NCI-H2227 treated with DMSO at 0.1 percent for 48 hours (cell line): ENCODE measurements around the gene RPH3AL.
"Not testable (repeated sequence)": the region's sequence is repeated elsewhere in the genome, so short reads cannot be mapped to it uniquely, and the experiment has no call there.

ENCODE experiments used
- DNase-seq: peaks from one replicate; lab custom pipeline; 2025; lab: John Stamatoyannopoulos, UW

Gene RPH3AL

GRCh38 chr17:379531-380465 lies 27.2 kb upstream of the RPH3AL start:
- no peak for DNase-seq

DNA sequence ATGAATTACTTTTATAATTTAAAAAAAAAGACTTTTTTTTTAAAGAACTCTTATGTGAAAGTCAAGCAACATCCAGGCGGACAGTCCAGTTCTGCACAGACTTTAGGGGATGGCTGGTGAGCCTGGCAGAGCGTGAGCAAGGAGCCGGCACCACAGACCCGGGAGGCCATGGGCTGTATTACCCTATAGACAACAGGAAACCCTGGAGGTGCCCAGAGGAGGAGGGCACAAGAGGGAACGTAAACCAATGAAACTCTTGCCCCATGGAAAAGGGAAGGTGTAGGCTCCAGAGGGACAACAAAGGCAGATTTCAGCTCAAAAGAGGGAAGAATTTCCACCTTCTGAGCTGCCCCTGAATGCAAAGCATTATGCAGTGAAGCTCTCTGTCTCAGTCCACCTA lies 25.5 kb upstream of the RPH3AL start:
- DNase-seq = no peak

DNA sequence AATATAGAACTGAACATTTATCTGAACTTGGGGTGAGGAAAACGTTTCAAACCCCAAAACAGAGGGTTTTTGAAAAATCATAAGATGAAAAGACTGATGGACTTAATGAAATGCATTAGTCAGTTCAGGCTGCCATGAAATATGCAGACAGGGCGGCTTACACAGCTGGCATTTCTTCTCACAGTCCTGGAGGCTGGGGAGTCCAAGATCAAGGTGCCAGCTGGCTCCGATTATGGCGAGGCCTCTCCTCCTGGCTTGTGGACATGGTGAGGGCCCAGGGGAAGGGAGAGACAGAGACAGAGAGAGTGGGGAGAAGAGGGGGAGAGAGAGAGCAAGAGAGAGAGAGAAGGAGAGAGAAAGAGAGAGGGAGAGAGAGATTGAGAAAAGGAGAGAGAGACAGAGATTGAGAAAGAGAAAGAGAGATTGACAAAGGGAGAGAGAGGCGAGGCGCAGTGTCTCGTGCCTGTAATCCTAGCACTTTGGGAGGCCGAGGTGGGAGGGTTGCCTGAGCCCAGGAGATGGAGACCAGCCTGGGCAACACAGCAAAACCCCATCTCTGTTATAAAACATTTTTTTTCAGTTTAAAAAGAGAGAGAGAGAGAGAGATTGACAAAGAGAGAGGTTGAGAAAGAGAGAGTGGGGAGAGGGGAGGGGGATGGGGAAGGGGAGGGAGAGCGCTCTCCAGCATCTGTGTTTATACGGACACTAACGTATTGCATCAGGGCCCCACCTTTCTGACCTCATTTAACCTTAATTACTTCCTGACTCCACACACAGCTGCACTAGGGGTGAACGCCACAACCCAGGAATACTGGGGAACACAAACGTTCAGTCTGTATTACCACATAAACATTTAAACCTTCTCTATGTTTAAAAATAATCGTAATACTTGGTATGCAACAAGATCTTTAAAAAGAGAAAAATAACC lies 24.6 kb upstream of the RPH3AL start:
- DNase-seq = no peak

- no peak for DNase-seq
Measured at GRCh38 chr17:373613-374230, 21.1 kb upstream of the RPH3AL start.

- no peak for DNase-seq
Measured at GRCh38 chr17:372157-373152, 19.8 kb upstream of the RPH3AL start.

DNA sequence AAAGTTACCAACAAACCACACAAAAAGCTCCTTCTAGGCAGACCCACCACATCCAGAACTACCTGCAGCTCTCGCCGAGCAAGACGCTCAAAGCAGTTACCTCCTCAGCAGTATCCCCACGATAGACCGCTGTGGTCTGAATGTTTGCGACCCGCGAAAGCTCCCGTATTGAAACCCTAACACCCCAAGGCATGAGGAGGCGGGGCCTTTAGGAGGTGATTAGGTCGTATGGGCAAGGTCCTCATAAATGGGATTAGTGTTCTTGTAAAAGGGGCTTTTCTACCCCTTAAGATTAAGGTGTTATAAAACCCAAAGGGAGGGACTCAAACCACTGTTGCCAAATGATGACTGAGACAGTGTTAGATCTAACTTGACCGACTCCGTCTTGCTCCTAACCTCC lies 19.0 kb upstream of the RPH3AL start:
- no peak for DNase-seq

- not testable (repeated sequence) for DNase-seq
Measured at GRCh38 chr17:367656-368055, 15.0 kb upstream of the RPH3AL start.

- DNase-seq = not testable (repeated sequence)
Measured at GRCh38 chr17:366657-367615, 14.3 kb upstream of the RPH3AL start.

GRCh38 chr17:364766-365165 lies 12.2 kb upstream of the RPH3AL start:
- DNase-seq = no peak

DNA sequence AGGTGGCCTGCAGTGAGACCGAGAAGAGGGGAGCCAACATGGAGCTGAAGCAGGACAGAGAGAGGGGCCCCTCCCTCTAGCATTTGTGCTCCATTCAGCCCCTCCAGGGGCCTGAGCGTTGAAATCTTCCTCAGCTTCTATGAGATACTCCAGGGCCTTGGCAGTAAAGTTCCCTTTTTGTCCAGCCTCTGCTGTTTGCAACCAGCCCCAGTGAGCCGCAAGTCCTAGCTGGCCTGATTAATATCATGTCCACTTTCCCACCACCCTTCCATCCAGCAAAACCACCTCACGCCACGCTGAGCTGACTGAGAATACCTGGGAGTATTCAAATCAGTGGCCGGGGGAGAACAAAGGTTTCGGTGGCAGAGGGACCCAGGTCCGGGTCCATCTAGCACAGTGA lies 11.7 kb upstream of the RPH3AL start:
- DNase-seq = no peak

GRCh38 chr17:362721-363120 lies 10.1 kb upstream of the RPH3AL start:
- no peak for DNase-seq

DNA sequence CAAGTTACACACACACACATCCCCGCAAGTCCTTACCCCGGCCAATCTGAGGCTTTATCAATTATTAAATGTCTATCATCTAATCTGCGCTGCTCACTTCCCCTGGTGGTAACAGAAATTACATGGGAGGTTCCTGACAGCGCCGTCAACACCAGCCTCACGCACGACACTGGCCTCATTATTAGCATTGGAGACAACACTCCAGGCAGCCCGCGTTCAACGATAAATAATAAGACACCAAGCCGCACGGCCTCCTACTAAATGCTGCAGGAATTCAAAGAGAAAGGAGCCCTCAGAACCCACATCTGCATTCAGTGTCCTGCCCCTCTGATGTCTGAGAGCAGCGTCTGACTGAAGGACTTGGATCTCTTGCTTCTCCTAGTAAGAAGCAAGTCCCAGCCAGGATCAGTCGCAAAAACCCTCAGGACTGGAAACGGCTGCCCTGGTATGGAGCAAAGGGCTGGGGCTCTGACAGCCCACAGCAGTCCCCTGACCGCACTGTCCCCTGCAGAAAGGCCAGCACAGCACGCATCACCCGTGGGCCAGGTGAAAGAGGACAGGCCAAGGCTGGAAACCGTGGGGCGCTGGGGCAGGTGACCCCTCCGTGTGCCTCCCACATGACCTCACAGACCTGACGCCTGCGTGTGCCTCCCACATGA lies 7.6 kb upstream of the RPH3AL start:
- DNase-seq = no peak

DNA sequence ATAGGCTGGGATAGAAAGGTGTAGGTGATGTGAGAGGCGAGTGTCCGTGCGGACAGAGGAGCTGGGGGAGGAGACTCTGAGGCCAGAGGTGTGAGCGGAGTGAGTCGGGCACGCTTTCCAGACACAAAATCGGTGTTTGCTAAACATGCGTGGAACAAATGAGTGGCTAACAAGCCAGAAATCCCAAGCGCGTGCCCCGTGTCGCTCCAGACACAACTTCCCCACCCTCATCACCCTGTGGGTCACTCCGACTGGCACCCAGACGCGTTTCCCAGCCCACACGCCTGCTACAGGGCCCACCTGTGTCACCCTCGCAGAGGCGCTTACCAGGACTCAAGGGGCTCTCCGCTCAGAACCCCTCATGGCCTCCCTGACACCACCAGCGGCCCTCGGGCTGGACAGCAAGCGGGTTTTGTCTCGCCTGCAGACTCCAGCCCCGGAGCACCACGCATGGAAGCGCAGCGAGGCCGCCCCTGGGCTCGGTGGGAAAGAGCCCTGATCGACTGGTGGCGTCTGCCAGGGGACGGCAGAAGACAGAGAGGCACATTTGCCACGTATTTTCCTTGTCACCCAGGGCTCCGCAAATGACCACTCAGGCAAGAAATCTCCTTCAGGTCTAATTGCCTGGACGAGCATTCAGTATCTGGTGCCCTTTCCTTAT lies 6.0 kb upstream of the RPH3AL start:
- DNase-seq = no peak

DNA sequence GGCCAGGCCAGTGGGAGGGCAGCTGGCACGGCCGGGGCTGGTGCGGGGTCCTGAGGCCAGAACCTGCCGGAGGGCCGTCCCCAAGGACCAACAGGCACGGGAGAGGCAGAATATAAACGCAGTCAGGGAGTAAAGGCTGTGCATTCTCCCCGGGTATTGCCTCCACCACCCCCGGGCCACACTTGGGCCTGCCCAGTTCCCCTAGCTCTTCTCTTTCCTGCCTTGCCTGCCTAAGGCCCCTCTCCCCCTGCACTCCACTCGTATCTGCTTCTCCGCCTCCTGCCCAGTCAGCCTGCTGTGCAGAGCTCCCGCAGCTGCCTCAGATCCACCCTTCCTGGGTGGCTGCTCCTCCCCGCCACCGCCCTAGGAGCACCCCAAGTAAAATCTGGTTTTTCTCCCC lies 5.0 kb upstream of the RPH3AL start:
- no peak for DNase-seq

GRCh38 chr17:356671-357434 lies 4.2 kb upstream of the RPH3AL start:
- DNase-seq = no peak

DNA sequence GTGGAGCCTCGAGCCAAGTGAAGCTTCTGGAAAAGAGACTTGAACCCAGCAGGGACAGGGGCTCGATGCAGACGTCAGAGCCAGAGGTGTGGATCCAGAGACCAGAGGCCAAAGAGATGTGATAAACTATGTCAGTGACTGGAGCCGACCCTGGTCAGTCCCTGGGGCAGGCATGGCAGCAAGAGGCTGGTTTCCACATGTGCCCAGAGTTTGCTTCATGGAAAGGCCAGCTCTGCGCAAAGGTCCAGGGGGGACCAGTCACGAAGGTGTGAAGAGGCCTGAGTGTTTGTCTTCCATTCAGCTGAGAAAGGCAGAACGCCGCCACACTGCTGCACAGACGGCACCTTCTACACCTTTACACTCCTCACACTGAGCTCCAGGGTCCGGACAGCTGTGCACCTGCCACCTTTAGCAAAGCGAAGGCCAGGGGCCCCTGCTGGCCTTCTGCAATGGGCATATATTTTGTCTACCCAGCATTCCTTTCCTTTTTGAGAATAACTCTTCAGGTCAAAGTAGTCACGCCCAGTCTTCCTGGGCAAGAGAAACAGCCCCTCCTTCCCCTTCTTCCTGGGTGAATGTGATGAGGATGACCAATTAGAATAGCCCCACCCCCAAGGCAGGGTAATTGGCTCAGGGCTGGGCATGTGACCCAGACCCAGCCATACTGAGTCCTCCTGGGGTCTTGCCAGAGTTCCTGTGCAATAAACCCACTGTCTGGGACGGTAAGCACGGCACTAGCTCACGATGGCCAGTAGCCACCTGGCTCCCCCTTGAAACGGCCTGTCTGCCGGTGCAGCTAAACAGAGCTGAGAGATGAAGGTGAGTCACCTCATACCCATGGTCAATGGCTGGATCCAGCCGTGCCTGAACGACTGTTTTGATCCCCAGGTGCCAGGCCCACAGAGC lies 2.3 kb upstream of the RPH3AL start:
- DNase-seq = no peak

GRCh38 chr17:353838-354234 lies 1.2 kb upstream of the RPH3AL start:
- DNase-seq = no peak
